Panc1 (cell line): ENCODE measurements around the gene SYAP1. TPM values are rescaled to one million over a fixed set of nuclear protein-coding genes. Genes with fewer than 3 reads are reported as not detected.

Experiments used
- ATAC-seq: fragments of 200-7000 bp; cut with Tn5 transposase; 2 replicates; pipeline ENCODE4 v1.9.1; 2020; ENCODE audit warnings: mild to moderate bottlenecking, moderate library complexity
- BruUV-seq: library from RNA; stranded (reverse); fragments of 400-500 nt; replicated peaks from 2 replicates; lab custom pipeline; 2021; lab: Mats Ljungman, UMichigan
- CTCF ChIA-PET: fragments of 300-600 bp; sonication (Branson Sonifier 250); formaldehyde crosslinking; loops from one replicate; lab custom pipeline; 2022; ENCODE audit warnings: antibody characterized with exemption; lab: Charles Lee
- POLR2A ChIA-PET: fragments of 300-600 bp; sonication (Branson Sonifier 250); formaldehyde crosslinking; loops from one replicate; lab custom pipeline; 2022; ENCODE audit warnings: antibody characterized with exemption; lab: Charles Lee
- DNase-seq: peaks from one replicate; pipeline ENCODE4 v3.0.0-alpha.2; 2010; ENCODE audit warnings: low read depth, low spot score
- H3K27ac ChIP-seq: 2 replicates; pipeline ENCODE4 v1.5.1; 2011; ENCODE audit warnings: mild to moderate bottlenecking, low read length, inconsistent platforms
- H3K27me3 ChIP-seq: fragments of 200-500 bp; sonication (Bioruptor generic); 2 replicates; pipeline ENCODE4 v1.6.0; 2014; ENCODE audit warnings: low read length, inconsistent platforms; ENCODE audit not compliant: control insufficient read depth, insufficient read depth
- H3K36me3 ChIP-seq: fragments of 200-500 bp; sonication (Bioruptor generic); 2 replicates; pipeline ENCODE4 v1.5.1; 2014; ENCODE audit warnings: inconsistent platforms, mild to moderate bottlenecking, low read length, moderate library complexity; ENCODE audit not compliant: control insufficient read depth, insufficient read depth
- H3K4me1 ChIP-seq: 2 replicates; pipeline ENCODE4 v1.5.1; 2011; ENCODE audit warnings: inconsistent platforms, mild to moderate bottlenecking, low read length, moderate library complexity; ENCODE audit not compliant: control insufficient read depth, insufficient read depth
- H3K4me3 ChIP-seq, 2 experiments: 2 replicates each; pipeline ENCODE4 v1.5.1; 2011 to 2012; ENCODE audit warnings: low read depth in 2 of 2, low read length in 2 of 2, mild to moderate bottlenecking in 2 of 2, inconsistent platforms in 1 of 2, moderate library complexity in 1 of 2
- H3K9me3 ChIP-seq: fragments of 200-500 bp; sonication (Bioruptor generic); 2 replicates; pipeline ENCODE4 v1.5.1; 2014; ENCODE audit warnings: low read depth, mild to moderate bottlenecking, inconsistent platforms, low read length, moderate library complexity; ENCODE audit not compliant: control insufficient read depth, insufficient read depth
- POLR2AphosphoS5 ChIP-seq: IDR thresholded peaks from 2 replicates; pipeline ENCODE4 v1.6.1; 2012; ENCODE audit warnings: mild to moderate bottlenecking, low read depth, low read length, moderate library complexity
- REST ChIP-seq, 2 experiments: IDR thresholded peaks; 2 replicates each; pipeline ENCODE4 v1.6.1; 2011 to 2012; ENCODE audit warnings: low read depth in 2 of 2, control low read depth in 1 of 2, low read length in 1 of 2, mild to moderate bottlenecking in 1 of 2, moderate library complexity in 1 of 2; ENCODE audit not compliant: insufficient read depth in 1 of 2
- SIN3A ChIP-seq: IDR thresholded peaks from 2 replicates; pipeline ENCODE4 v1.6.1; 2012; ENCODE audit warnings: low read depth, mild to moderate bottlenecking, low read length, moderate library complexity, borderline replicate concordance; ENCODE audit not compliant: insufficient read depth
- TCF7L2 ChIP-seq: IDR thresholded peaks from 2 replicates; pipeline ENCODE4 v1.6.1; 2011; ENCODE audit warnings: mild to moderate bottlenecking, low read depth, low read length, inconsistent platforms
- in situ Hi-C: cut with HindIII; loops from 2 replicates; pipeline ENCODE4 v1.10.0; 2016; ENCODE audit warnings: low sequenced_read_pairs, low pct_unique_long_range_greater_than_20kb
- intact Hi-C: fragments of 100-400 bp; cut with micrococcal nuclease; formaldehyde crosslinking; loops from one replicate; pipeline ENCODE4 v1.10.0; 2022; ENCODE audit not compliant: unreplicated experiment
- total RNA-seq: library from RNA; stranded (reverse); gene quantifications from one replicate; pipeline ENCODE4 v1.2.1, GENCODE V29; 2021; ENCODE audit not compliant: unreplicated experiment
- TF ChIP-seq, protein P1 (sequence below): fragments of 450-650 bp; IDR thresholded peaks from 2 replicates; pipeline ENCODE4 v1.5.1; 2017; ENCODE audit warnings: mild to moderate bottlenecking

Gene SYAP1
- total RNA-seq, 1 experiment from 2014 or later = 23.4 TPM

DNA sequence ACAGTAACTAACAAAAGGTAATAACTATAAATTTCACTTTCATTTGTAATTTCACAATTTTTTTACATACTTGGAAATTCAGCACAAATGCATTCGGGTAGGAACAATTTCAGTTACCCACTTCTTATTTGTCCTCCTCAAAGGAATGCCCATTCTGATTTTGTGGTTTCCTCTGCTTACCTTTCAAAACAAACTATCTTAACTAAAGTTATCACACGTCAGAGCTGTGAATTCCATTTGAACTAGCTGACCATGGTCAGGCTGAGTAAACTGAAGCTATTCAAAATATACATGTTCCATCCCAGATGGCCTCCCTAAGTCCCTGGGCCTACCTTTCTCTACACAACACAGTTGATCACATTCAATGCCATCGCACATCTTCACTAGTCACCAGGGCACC lies 11.4 kb upstream of the SYAP1 start:
- DNase-seq (no peak), ATAC-seq (no peak)
- Histone ChIP-seq H3K4me1 (no peaks in the 10 kb centered on the region), H3K27ac (no peak overlapping the region), H3K9me3 (no peaks in the 10 kb centered on the region), H3K4me3 (no peak overlapping the region), H3K27me3 (no peaks in the 10 kb centered on the region), H3K36me3 (no peaks in the 10 kb centered on the region)
- BruUV-seq = no TSS peak
- ChIA-PET CTCF (no interaction called here), POLR2A (no interaction called here)
- in situ Hi-C loops (no loop called here), intact Hi-C loops (no loop called here)
- TF ChIP-seq SIN3A (no peak), POLR2AphosphoS5 (no peak), TCF7L2 (no peak), REST (IDR thresholded peaks at IDR 0.05; ENCODE audit: insufficient read depth in 1 of 2, low read depth in 2 of 2, low read length in 1 of 2) (no peak)
- TF ChIP-seq, protein P1, sequence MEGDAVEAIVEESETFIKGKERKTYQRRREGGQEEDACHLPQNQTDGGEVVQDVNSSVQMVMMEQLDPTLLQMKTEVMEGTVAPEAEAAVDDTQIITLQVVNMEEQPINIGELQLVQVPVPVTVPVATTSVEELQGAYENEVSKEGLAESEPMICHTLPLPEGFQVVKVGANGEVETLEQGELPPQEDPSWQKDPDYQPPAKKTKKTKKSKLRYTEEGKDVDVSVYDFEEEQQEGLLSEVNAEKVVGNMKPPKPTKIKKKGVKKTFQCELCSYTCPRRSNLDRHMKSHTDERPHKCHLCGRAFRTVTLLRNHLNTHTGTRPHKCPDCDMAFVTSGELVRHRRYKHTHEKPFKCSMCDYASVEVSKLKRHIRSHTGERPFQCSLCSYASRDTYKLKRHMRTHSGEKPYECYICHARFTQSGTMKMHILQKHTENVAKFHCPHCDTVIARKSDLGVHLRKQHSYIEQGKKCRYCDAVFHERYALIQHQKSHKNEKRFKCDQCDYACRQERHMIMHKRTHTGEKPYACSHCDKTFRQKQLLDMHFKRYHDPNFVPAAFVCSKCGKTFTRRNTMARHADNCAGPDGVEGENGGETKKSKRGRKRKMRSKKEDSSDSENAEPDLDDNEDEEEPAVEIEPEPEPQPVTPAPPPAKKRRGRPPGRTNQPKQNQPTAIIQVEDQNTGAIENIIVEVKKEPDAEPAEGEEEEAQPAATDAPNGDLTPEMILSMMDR = no peak

GRCh38 chrX:16711219-16711811 lies 8.1 kb upstream of the SYAP1 start:
- no TSS peak for BruUV-seq
- intact Hi-C loops = no loop called here
- no peak for ATAC-seq
- POLR2A ChIA-PET = no interaction called here
- H3K36me3 ChIP-seq = no peaks in the 10 kb centered on the region
- H3K27ac ChIP-seq = no peak overlapping the region
- TF ChIP-seq REST (IDR thresholded peaks at IDR 0.05; ENCODE audit: insufficient read depth in 1 of 2, low read depth in 2 of 2, low read length in 1 of 2) (no peak), POLR2AphosphoS5 (no peak), TCF7L2 (no peak), SIN3A (no peak)
- TF ChIP-seq, protein P1 = no peak
- DNase-seq = no peak
- H3K9me3 ChIP-seq = no peaks in the 10 kb centered on the region
- H3K27me3 ChIP-seq = no peaks in the 10 kb centered on the region
- peak overlapping the region; percentile 49 to 66 for H3K4me3 ChIP-seq
- in situ Hi-C loops = no loop called here
- no peaks in the 10 kb centered on the region for H3K4me1 ChIP-seq
- CTCF ChIA-PET = no interaction called here
